OCI-LY7 (cell line): ENCODE data around the gene CFB.

Experiments
- EZH2phosphoT487 ChIP-seq: fragments of 200-600 bp; sonication (generic); IDR thresholded peaks from 2 replicates; pipeline ENCODE4 v1.6.1; 2018; ENCODE audit warnings: low read depth, borderline replicate concordance, mild to moderate bottlenecking, mixed run types, antibody characterized with exemption, low read length, moderate library complexity, mixed read lengths
- TF ChIP-seq, protein P1 (sequence below): fragments of 200-600 bp; sonication (generic); conservative IDR thresholded peaks from 2 replicates; pipeline ENCODE4 v1.5.1; 2014; ENCODE audit warnings: mild to moderate bottlenecking, antibody characterized with exemption, low read length, moderate library complexity, mixed read lengths

DNA sequence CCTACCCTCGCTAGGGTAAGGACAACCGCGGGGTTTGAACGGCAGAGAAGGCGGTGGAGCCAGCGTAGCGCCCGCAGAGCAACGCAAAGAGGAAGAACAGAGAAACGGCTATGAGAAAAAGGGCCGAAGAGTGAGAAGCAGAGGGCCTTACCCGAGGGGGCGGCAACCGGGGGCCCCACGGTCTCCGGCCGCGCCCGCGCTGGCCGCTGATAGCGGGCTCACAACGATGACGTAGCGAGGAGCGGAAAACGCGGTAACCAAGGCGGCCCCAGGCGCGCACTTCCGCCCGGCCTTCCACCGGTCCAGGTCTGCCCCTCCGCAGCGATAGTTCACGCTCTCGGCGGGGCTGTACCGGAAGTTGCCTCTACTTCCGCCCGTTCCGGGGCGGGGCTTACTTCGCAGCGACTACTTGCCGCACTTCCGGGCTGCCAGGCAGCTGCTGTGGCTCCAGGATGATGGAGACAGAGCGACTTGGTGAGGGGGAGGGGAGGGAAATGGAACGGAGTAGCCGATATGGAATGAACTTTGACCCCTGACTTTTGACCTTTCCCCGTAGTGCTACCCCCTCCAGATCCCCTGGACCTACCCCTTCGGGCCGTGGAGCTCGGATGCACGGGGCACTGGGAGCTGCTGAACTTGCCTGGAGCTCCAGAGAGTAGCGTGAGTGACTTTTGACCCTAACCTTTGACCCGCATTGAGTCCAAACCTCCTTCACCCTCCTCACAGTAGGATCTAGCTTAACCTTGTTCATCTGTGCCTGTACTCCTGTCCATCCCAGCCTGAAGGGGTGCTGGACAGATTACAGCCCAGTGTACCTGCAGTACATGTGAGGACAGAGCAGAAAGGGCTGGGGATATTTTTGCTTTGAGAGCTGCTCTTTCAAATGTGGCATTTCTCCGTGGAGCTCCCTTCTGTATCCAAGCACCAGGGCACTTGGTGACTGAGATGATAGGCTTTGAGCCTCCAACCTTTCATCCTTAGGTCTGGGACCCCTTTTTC lies 13.1 kb downstream of the CFB start, which contains the start of the genes NELFE and SKIC2:
- TF ChIP-seq, protein P1, sequence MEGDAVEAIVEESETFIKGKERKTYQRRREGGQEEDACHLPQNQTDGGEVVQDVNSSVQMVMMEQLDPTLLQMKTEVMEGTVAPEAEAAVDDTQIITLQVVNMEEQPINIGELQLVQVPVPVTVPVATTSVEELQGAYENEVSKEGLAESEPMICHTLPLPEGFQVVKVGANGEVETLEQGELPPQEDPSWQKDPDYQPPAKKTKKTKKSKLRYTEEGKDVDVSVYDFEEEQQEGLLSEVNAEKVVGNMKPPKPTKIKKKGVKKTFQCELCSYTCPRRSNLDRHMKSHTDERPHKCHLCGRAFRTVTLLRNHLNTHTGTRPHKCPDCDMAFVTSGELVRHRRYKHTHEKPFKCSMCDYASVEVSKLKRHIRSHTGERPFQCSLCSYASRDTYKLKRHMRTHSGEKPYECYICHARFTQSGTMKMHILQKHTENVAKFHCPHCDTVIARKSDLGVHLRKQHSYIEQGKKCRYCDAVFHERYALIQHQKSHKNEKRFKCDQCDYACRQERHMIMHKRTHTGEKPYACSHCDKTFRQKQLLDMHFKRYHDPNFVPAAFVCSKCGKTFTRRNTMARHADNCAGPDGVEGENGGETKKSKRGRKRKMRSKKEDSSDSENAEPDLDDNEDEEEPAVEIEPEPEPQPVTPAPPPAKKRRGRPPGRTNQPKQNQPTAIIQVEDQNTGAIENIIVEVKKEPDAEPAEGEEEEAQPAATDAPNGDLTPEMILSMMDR: no peak
- no peak for TF ChIP-seq EZH2phosphoT487
